ENCODE data around the gene RBBP8NL. TPM values are rescaled to one million over a fixed set of nuclear protein-coding genes. Genes with fewer than 3 reads are reported as not detected.

Gene RBBP8NL
- total RNA-seq, 1 experiment from 2014 or later, result 0.28 TPM

DNA sequence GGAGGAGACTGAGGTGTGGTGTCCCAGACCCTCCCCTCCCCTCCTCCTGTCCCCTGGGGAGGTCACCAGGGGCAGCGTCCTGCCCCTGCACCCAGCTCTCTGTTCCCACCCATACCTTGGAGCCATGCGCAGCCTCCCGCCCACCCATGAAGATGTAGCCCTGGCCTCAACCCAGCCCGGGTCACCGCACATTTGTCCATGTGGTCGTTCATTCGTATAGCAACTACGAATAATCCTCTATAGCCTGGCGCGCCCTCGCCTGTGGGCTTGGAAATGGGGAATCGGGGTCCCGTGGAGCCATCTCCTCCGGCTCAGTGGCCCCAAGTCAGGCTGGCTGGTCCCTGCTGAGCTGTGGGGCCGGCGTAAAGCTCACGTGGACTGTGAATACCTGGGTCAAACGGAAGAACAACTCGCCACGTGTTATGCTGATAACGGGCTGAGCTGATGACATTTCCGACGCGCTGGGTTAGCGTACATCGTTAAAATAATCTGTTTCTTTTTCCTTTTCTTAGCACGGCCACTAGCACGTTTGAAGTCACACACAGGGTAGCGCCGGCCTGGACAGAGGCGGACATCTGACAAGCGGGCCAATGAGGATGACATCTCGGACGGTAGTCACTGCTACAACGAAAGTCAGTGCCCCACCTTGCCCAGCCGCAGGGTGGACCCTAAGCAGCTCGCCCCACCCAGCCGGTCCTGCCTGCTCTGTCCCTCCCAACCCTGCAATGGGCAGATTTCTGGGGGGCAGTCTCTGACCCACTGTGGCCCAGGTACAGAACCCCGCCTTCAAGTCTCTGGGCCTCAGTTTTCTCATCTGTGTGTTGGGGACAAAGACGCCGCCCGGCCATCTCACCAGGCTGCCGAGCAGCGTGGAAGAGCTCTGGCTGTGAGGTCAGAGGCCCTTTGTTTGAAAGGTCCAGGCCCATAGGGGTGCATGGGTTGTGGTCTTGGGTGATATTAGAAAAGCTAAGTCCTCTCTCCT, 19.8 kb upstream of the RBBP8NL start:
- TF ChIP-seq, protein P1, sequence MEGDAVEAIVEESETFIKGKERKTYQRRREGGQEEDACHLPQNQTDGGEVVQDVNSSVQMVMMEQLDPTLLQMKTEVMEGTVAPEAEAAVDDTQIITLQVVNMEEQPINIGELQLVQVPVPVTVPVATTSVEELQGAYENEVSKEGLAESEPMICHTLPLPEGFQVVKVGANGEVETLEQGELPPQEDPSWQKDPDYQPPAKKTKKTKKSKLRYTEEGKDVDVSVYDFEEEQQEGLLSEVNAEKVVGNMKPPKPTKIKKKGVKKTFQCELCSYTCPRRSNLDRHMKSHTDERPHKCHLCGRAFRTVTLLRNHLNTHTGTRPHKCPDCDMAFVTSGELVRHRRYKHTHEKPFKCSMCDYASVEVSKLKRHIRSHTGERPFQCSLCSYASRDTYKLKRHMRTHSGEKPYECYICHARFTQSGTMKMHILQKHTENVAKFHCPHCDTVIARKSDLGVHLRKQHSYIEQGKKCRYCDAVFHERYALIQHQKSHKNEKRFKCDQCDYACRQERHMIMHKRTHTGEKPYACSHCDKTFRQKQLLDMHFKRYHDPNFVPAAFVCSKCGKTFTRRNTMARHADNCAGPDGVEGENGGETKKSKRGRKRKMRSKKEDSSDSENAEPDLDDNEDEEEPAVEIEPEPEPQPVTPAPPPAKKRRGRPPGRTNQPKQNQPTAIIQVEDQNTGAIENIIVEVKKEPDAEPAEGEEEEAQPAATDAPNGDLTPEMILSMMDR (conservative IDR thresholded peaks at IDR 0.05), result no peak
- no peak overlapping the region for H3K56ac ChIP-seq (ENCODE audit: insufficient read length, low read depth, low read length)
- no peak for DNase-seq
- no peak overlapping the region for H3K18ac ChIP-seq (ENCODE audit: insufficient read length, low read depth, low read length)
- H3K4me2 ChIP-seq (ENCODE audit: insufficient read depth, insufficient read length, low read length), result no peak overlapping the region
- no peaks in the 10 kb centered on the region for H3K9me3 ChIP-seq (ENCODE audit: control insufficient read depth, low read depth, low read length)
- no peaks in the 10 kb centered on the region for H4K20me1 ChIP-seq (ENCODE audit: control insufficient read depth, insufficient read depth, insufficient read length)
- no peak overlapping the region for H3K23ac ChIP-seq (ENCODE audit: insufficient read length, low read depth, low read length)
- Mint-ChIP-seq H3K4me1 (peaks cover 0 to 5% of the 10 kb centered on the region in 2 experiments; a peak in 2 of 4 replicates), H3K27me3 (ENCODE audit: low read depth) (peaks cover 16% of the 10 kb centered on the region), H3K9me3 (no peaks in the 10 kb centered on the region), H3K36me3 (ENCODE audit: insufficient read depth in 1 of 3, low read depth in 3 of 3) (no peaks in the 10 kb centered on the region; a peak in 1 of 7 replicates), H3K4me3 (no peak overlapping the region; a peak in 2 of 5 replicates), H3K27ac (peak overlapping the region in 1 of 3 experiments; percentile 53; a peak in 3 of 7 replicates)
- no peaks in the 10 kb centered on the region for H3K4me1 ChIP-seq (ENCODE audit: insufficient read depth, low read length)
- H3K79me1 ChIP-seq (ENCODE audit: insufficient read depth, low read depth, low read length, poor library complexity, severe bottlenecking), result no peaks in the 10 kb centered on the region
- no peak overlapping the region for H2BK120ac ChIP-seq (ENCODE audit: low read depth, low read length, poor library complexity, severe bottlenecking)
- no CpG with 5 or more reads among the region's 44 CpGs for WGBS (ENCODE audit: extremely low coverage, insufficient read length, low lambda C conversion rate)
- H2BK12ac ChIP-seq (ENCODE audit: insufficient read length, low read depth, low read length), result no peak overlapping the region
- H3K27ac ChIP-seq (ENCODE audit: insufficient read length, low read depth, low read length), result no peak overlapping the region
- no peak overlapping the region; the same call in 1 of the 2 replicates for H3K14ac ChIP-seq (ENCODE audit: insufficient read depth, low read length)
- no peak overlapping the region for H4K5ac ChIP-seq (ENCODE audit: insufficient read length, low read depth, low read length)
- no peak overlapping the region for H3T11ph ChIP-seq (ENCODE audit: low read length)
- H2BK15ac ChIP-seq (ENCODE audit: low read depth, low read length), result no peak overlapping the region
- no peaks in the 10 kb centered on the region for H3K27me3 ChIP-seq (ENCODE audit: insufficient read depth, low read length)
- H3K9ac ChIP-seq (ENCODE audit: extremely low read depth, insufficient read length, low read length), result no peak overlapping the region
- no peak overlapping the region for H2AK5ac ChIP-seq (ENCODE audit: insufficient read length, low read length)
- no peak overlapping the region for H2BK5ac ChIP-seq (ENCODE audit: insufficient read length, low read length)
- no peak overlapping the region for H3K4ac ChIP-seq (ENCODE audit: low read depth, low read length)
- no peak overlapping the region for H4K8ac ChIP-seq (replicated peaks; ENCODE audit: insufficient read length, low read depth, low read length)
- H2BK20ac ChIP-seq (ENCODE audit: low read depth, low read length, poor library complexity, severe bottlenecking), result no peak overlapping the region
- H2AFZ ChIP-seq (ENCODE audit: low read length), result no peak overlapping the region
- H3K79me2 ChIP-seq (ENCODE audit: insufficient read depth, low read length), result no peaks in the 10 kb centered on the region
- no peaks in the 10 kb centered on the region for H3K23me2 ChIP-seq (ENCODE audit: insufficient read length, low read depth, low read length, poor library complexity, severe bottlenecking)
- H4K91ac ChIP-seq (ENCODE audit: insufficient read length, low read depth, low read length), result no peak overlapping the region

All from H9 (cell line).